Breast epithelium (tissue), 4 donors: ENCODE data around the gene FBLN2. TPM values are rescaled to one million over a fixed set of nuclear protein-coding genes. Genes with fewer than 3 reads are reported as not detected.

Experiments used
- DNase-seq, 2 donors: peaks; one replicate each; pipeline ENCODE4 v3.0.0-alpha.2; 2019; ENCODE audit warnings: low spot score in 2 of 2
- H3K27ac ChIP-seq, 2 donors: fragments of 200-600 bp; sonication (generic) in 1 of 2; one replicate each; pipeline ENCODE4 v1.5.1; 2016 to 2019; ENCODE audit warnings: mild to moderate bottlenecking in 1 of 2
- H3K27me3 ChIP-seq, 2 donors: fragments of 200-600 bp; sonication (generic) in 1 of 2; one replicate each; pipeline versions ENCODE4 v1.5.1 to v1.6.0; 2017 to 2019; ENCODE audit warnings: control low read depth in 1 of 2, mild to moderate bottlenecking in 1 of 2
- H3K36me3 ChIP-seq: fragments of 200-600 bp; one replicate; pipeline ENCODE4 v1.5.1; 2019
- H3K4me1 ChIP-seq, 2 donors: fragments of 200-600 bp; sonication (generic); one replicate each; pipeline ENCODE4 v1.5.1; 2016 to 2019; ENCODE audit warnings: control low read depth in 1 of 2
- H3K4me3 ChIP-seq, 3 donors: fragments of 200-600 bp; sonication (generic); 1 replicate in 2 of 3; 2 replicates in 1 of 3; pipeline ENCODE4 v1.5.1; 2016 to 2019; ENCODE audit warnings: mild to moderate bottlenecking in 3 of 3, moderate library complexity in 2 of 3
- H3K9me3 ChIP-seq, 2 donors: fragments of 200-600 bp; sonication (generic) in 1 of 2; one replicate each; pipeline ENCODE4 v1.5.1; 2016 to 2019; ENCODE audit warnings: control low read depth in 1 of 2
- CTCF ChIP-seq, 3 donors: fragments of 450-650 bp; IDR thresholded peaks; one replicate each; pipeline ENCODE4 v1.5.1; 2016 to 2017; ENCODE audit warnings: antibody characterized with exemption in 3 of 3, mild to moderate bottlenecking in 3 of 3, moderate library complexity in 3 of 3
- POLR2A ChIP-seq: fragments of 450-650 bp; IDR thresholded peaks from one replicate; pipeline ENCODE4 v1.6.1; 2016; ENCODE audit warnings: antibody characterized with exemption, mild to moderate bottlenecking, moderate library complexity
- POLR2AphosphoS5 ChIP-seq, 3 donors: sonication (generic); formaldehyde crosslinking; IDR thresholded peaks; one replicate each; pipeline ENCODE4 v1.6.1; 2017; ENCODE audit warnings: antibody characterized with exemption in 3 of 3
- intact Hi-C: fragments of 100-400 bp; cut with DNase I; formaldehyde crosslinking; loops from one replicate; pipeline ENCODE4 v1.15.1; 2023; ENCODE audit warnings: low total_unique reads
- total RNA-seq, 3 donors: library from RNA; depleted of rRNA; stranded (reverse); fragments of >200 nt; gene quantifications; one replicate each; pipeline ENCODE4 v1.1.0, GENCODE V29; 2016

The FBLN2 gene
- total RNA-seq, 3 donors from 2014 or later, result 43.5 to 663 (median 81.3) TPM

GRCh38 chr3:13685721-13686120, 136.8 kb downstream of the FBLN2 start:
- intact Hi-C loops, result no loop called here
- Histone ChIP-seq H3K36me3 (no peaks in the 10 kb centered on the region), H3K27me3 (peaks cover 0 to 10% of the 10 kb centered on the region in 2 donors), H3K27ac (no peak overlapping the region), H3K4me3 (no peak overlapping the region), H3K9me3 (no peaks in the 10 kb centered on the region), H3K4me1 (no peaks in the 10 kb centered on the region)
- DNase-seq, result no peak
- TF ChIP-seq POLR2AphosphoS5 (IDR thresholded peaks at IDR 0.05) (no peak), POLR2A (no peak), CTCF (IDR thresholded peaks at IDR 0.05) (no peak)

DNA sequence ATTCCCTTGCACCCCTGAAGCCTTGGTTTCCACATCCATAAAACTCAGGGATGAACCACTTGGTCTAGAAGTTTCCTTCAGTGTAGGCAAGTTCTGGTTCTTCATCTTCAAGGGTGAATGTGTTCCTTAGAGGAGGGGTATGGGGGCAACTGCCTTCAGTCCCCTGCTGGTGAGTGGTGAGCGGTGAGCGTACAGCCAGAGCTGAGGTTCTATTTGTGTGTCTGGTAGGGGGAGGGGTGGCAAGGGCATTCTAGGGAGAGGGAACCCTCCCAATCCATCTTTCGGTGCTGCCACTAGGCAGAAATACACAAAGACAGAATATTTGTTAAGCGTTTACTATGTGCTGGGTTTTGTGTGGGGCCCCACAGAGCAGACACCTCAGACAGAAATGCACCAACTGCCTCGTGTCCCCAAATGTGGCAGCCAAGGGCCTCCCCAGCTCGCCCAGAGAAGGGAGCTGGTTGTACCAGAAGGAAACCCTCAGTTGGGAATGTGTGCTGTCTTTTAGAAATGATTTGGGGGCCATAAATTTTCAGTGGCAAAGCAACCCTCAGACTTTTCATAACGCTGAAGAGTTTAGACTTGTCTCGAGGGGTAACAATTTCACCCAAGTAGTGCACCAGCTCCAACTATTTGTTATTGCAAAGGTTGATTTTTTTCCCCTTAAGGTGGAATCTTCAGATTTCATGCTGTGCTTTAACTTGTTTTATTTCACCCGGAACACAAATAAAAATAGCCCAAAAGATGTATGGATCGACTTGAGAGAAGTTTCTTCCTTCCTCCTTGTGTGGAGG, 137.6 kb downstream of the FBLN2 start:
- TF ChIP-seq POLR2AphosphoS5 (IDR thresholded peaks at IDR 0.05) (no peak), POLR2A (no peak), CTCF (IDR thresholded peaks at IDR 0.05) (no peak)
- Histone ChIP-seq H3K4me1 (no peaks in the 10 kb centered on the region), H3K27me3 (peaks cover 0 to 10% of the 10 kb centered on the region in 2 donors), H3K36me3 (no peaks in the 10 kb centered on the region), H3K4me3 (no peak overlapping the region), H3K9me3 (no peaks in the 10 kb centered on the region), H3K27ac (no peak overlapping the region)
- intact Hi-C loops, result no loop called here
- DNase-seq, result no peak

GRCh38 chr3:13687517-13687943, 138.6 kb downstream of the FBLN2 start:
- Histone ChIP-seq H3K27ac (no peak overlapping the region), H3K4me1 (no peaks in the 10 kb centered on the region), H3K9me3 (no peaks in the 10 kb centered on the region), H3K36me3 (no peaks in the 10 kb centered on the region), H3K4me3 (no peak overlapping the region), H3K27me3 (peaks cover 0 to 10% of the 10 kb centered on the region in 2 donors)
- DNase-seq, result no peak
- intact Hi-C loops, result no loop called here
- TF ChIP-seq POLR2AphosphoS5 (IDR thresholded peaks at IDR 0.05) (no peak), POLR2A (no peak), CTCF (IDR thresholded peaks at IDR 0.05) (no peak)

Other genes starting within 250 kb of the FBLN2 start
- gene NUP210, start 128.8 kb upstream of the FBLN2 start, total RNA-seq, result 10 to 100 TPM in 2 of 3 donors, 1 to 10 TPM in 1; 2.2 to 15.2 (median 14.7) TPM
- gene HDAC11, start 68.8 kb upstream of the FBLN2 start, total RNA-seq, result 10 to 100 TPM; 14.2 to 21.7 (median 14.4) TPM